GM19372 (cell line): ENCODE results near the gene FBXL16.

ENCODE experiments used
- ATAC-seq: cut with Tn5 transposase; IDR thresholded peaks from one replicate; pipeline ENCODE4 v1.9.1; 2021; ENCODE audit warnings: mild to moderate bottlenecking, low read depth, moderate library complexity; ENCODE audit not compliant: unreplicated experiment

Gene FBXL16

GRCh38 chr16:679814-680624 is 25.6 kb downstream of the FBXL16 start, which contains the start of gene STUB1:
TSS of gene STUB1 (plus strand) at chr16:680410. CDS start at chr16:680526, 116 bp downstream.
- ATAC-seq, result peak; percentile 39

GRCh38 chr16:678858-679813 is 26.5 kb downstream of the FBXL16 start:
- ATAC-seq, result no peak

- ATAC-seq, result no peak
Measured at GRCh38 chr16:678209-678857, 27.3 kb downstream of the FBXL16 start.

- ATAC-seq, result no peak
Measured at GRCh38 chr16:677316-678190, 28.0 kb downstream of the FBXL16 start.

- ATAC-seq, result no peak
Measured at GRCh38 chr16:676913-677312, 28.7 kb downstream of the FBXL16 start.

- no peak for ATAC-seq
Measured at GRCh38 chr16:676565-676902, 29.1 kb downstream of the FBXL16 start.

GRCh38 chr16:675884-676564 is 29.6 kb downstream of the FBXL16 start:
- ATAC-seq, result no peak

GRCh38 chr16:674968-675883 is 30.4 kb downstream of the FBXL16 start, which contains the start of gene RHBDL1:
TSS of gene RHBDL1 (plus strand) at chr16:675671. CDS start at chr16:675791, 120 bp downstream.
- no peak for ATAC-seq

- ATAC-seq, result no peak
Measured at GRCh38 chr16:674214-674881, 31.3 kb downstream of the FBXL16 start.

GRCh38 chr16:673399-673991 is 32.1 kb downstream of the FBXL16 start:
- no peak for ATAC-seq

GRCh38 chr16:672851-673250 is 32.8 kb downstream of the FBXL16 start:
- ATAC-seq, result no peak

GRCh38 chr16:672371-672770 is 33.2 kb downstream of the FBXL16 start:
- ATAC-seq, result no peak

- ATAC-seq, result no peak
Measured at GRCh38 chr16:671353-672131, 34.1 kb downstream of the FBXL16 start.

- no peak for ATAC-seq
Measured at GRCh38 chr16:670485-671352, 34.9 kb downstream of the FBXL16 start.

GRCh38 chr16:669666-670065 is 35.9 kb downstream of the FBXL16 start:
- no peak for ATAC-seq
